Fibroblast of pulmonary artery (primary cell): ENCODE data around the gene TARS2.

Source experiments
- DNase-seq: peaks from one replicate; pipeline ENCODE4 v3.0.0-alpha.2; 2010; ENCODE audit warnings: low read depth
- H3K4me3 ChIP-seq: replicated peaks from 2 replicates; pipeline ENCODE4 v1.5.1; 2011; ENCODE audit warnings: low read depth, mild to moderate bottlenecking, control low read depth, low read length, moderate library complexity
- CTCF ChIP-seq: IDR thresholded peaks from 2 replicates; pipeline ENCODE4 v1.5.1; 2011; ENCODE audit warnings: mild to moderate bottlenecking, control low read depth, low read length, inconsistent platforms; ENCODE audit errors: missing control alignments

TARS2 gene

GRCh38 chr1:150505431-150505830, 18.2 kb downstream of the TARS2 start:
- no peak for DNase-seq
- TF ChIP-seq CTCF, result no peak
- no peak overlapping the region for H3K4me3 ChIP-seq

DNA sequence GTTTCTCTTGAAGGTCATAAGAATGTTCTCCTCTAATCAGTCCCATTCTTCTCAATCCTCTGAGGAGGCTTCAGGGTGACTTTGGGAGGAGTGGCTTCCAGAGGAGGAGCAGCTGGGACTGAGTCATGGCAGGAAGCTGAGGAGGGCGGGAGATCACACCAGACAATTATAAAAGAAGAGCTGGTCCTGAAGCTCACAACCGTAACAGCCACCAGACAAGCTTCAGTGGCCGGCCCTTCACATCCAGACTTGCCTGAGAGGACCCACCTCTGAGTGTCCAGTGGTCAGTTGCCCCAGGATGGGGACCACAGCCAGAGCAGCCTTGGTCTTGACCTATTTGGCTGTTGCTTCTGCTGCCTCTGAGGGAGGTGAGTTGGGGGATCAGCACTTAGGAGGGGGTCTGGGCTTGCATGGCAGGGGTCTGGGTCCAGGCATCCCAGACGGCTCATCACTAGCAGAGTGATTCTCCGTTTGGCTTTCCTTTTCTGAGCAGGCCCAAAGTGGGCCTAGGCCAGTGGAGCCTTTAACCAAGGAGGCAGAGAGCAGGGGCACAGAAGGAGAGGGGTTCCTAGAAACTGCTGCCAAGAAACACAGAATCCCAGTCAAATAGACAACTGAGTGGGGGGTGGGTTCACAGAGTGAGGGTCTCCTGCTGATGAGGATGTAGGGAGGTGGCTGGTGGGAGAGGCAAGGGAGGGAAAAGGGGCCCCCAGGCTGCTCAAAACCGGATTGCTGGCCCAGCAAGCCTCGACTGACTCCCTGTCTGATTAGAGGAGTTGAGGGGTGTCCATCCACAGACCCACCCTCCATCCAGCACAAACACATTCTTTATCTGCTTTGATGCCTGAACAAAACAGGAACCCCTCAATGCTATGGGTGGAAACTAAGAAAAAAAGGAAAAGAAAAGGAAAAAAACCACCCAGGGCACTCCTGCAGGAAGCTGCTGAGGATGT, 21.0 kb downstream of the TARS2 start, which contains the start of gene ECM1:
Gene ECM1 (plus strand): TSS at position 198 of the 953 bp plus-strand sequence. CDS start 101 bp downstream, at position 299.
- no peak for TF ChIP-seq CTCF
- peak within 1 kb of the TSS; percentile 46 for H3K4me3 ChIP-seq
- peak; percentile 83 for DNase-seq

DNA sequence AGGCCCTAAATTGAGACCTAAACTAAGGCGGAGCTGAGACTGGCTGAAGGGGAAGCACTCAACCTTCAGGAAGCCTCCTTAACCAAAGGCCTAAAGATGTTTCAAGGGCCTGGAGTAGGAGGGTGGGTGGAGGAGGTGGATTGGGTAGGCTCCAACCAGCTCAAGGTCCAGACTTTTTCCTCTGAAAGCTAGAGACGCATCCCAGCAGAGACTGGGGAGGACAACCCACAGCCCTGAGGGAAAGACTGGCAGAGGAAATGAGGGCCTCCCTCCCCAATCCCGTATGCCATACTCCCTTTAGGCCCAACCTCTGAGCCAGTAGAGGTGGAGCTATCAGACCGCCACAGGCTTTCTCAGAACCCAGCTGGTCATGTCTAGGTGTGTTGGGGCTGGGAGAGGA, 21.8 kb downstream of the TARS2 start:
- no peak for TF ChIP-seq CTCF
- DNase-seq, result no peak
- H3K4me3 ChIP-seq, result no peak overlapping the region

DNA sequence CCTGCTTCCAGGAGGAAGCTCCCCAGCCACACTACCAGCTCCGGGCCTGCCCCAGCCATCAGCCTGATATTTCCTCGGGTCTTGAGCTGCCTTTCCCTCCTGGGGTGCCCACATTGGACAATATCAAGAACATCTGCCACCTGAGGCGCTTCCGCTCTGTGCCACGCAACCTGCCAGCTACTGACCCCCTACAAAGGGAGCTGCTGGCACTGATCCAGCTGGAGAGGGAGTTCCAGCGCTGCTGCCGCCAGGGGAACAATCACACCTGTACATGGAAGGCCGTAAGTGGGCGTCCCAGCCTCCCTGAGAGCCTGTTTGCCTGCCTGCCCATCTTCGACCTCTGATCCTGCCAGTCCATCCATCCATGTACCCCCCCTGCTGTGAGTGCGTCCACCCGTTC, 24.3 kb downstream of the TARS2 start:
- no peak overlapping the region for H3K4me3 ChIP-seq
- no peak for TF ChIP-seq CTCF
- DNase-seq, result no peak

DNA sequence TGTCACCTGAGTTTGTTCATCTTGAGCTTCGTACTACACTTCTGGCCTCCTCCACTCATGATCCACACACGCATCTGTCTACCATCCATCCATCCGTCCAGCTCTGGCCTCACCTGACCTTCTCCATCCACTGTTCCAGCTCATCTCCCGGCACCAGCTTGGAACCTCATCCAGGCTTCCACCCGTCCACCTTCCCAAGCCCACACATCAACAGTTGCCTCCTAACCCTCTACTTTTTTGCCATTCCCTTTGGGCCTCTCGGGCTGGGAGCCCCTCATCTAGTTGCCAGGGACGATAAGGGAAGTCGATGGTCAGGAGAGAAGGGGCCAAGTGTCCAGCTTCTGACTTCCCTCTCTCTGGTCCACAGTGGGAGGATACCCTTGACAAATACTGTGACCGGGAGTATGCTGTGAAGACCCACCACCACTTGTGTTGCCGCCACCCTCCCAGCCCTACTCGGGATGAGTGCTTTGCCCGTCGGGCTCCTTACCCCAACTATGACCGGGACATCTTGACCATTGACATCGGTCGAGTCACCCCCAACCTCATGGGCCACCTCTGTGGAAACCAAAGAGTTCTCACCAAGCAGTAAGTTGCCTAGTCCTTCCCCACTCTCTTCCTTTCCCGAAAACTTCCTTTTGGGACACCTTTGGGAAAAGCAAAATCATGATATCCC, 24.9 kb downstream of the TARS2 start:
- TF ChIP-seq CTCF, result no peak
- DNase-seq, result no peak
- no peak overlapping the region for H3K4me3 ChIP-seq

DNA sequence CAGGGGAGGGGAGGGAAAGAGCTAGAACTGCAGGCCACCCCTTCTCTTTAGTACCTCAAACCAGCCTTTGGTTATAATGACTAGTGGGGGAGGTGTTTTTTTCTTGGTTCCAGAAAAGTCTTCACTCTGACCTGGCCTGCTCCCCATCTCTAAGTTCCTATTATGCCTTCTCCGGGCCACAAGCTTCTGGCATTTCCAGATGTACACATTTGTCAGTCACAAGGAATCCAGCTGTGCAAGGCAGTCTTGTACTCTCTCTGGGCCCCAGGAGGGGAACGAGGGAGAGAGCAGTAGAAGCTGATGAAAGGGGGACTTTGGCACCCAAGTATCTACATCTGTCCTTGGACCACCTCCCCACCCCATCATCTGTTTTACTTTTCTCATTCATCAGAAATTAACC, 25.6 kb downstream of the TARS2 start:
- no peak for TF ChIP-seq CTCF
- H3K4me3 ChIP-seq, result no peak overlapping the region
- no peak for DNase-seq
